NCI-H1930 (cell line): ENCODE results near the gene FAM168A.
"Not testable (repeated sequence)": the region's sequence is repeated elsewhere in the genome, so short reads cannot be mapped to it uniquely, and the experiment has no call there.

Experiments
- DNase-seq, 2 experiments: peaks; one replicate each; lab custom pipeline; 2025; lab: John Stamatoyannopoulos, UW

Gene FAM168A

DNA sequence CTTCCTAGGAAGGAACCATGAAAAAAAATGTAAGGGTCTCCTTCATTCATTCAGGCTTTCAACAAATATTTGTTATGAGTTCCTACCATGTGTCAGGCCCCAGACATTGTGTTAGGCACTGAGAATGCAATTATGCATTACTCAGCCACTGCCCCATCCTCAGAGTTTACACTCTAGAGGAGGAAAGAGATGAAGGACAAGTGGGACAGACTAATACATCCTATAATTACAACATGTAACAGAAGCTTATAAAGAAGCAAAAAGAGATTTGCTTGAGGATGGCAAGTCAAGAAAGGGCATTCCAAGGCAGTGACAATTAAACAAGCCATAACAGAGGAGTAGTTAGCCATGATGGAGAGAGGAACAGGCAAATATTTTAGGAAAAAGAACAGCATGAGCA lies 78.6 kb downstream of the FAM168A start:
- DNase-seq, result no peak

DNA sequence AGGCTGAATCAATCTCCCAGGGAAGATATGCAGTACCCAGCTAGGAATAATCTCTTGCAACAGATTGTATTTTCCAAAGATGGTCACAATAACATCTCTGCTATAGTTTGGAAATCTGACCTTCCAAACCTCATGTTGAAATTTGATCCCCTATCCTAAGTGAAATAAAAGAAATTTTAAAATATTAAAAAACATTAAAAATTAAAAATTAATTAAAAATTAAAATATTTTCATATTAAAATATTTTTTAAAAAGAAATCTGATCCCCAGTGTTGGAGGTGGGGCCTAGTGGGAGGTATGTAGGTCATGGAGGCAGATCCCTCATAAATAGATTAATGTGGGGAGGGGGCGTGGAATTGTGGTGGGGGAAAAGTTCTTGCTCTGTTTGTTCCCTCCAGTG lies 79.7 kb downstream of the FAM168A start:
- no peak for DNase-seq

DNA sequence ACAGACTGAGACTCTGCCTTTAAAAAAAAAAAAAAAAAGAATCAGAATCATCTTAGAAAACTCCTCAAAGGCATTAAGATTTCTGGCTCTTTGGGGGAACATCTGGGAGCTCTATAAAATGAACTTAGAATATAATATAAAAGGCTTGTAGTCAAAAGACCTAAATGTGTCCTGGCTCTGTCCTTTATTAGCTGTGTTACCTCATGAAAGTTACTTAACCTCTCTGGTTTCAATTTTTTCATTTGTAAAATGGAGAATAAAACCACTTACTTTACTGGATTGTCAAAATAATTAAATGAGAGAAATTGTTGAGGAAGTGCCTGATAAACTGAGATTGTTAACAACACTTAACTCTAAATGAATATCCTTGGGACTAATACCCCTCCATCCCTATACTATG lies 81.8 kb downstream of the FAM168A start:
- no peak for DNase-seq

DNA sequence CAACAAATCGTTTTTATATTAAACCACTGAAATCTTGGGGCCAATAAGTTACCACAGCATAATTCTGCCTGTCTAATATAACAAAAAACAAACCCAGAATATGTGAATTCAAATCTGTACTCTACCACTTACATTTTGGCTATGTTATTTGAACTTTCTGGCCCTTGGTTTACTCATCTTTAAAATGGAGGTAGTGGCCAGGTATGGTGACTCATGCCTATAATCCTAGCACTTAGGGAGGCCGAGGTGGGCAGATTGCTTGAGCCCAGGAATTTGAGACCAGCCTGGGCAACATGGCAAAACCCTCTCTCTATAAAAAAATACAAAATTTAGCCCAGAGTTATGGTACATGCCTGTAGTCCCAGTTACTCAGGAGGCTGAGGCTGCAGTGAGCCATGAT lies 84.2 kb downstream of the FAM168A start:
- DNase-seq, result no peak

DNA sequence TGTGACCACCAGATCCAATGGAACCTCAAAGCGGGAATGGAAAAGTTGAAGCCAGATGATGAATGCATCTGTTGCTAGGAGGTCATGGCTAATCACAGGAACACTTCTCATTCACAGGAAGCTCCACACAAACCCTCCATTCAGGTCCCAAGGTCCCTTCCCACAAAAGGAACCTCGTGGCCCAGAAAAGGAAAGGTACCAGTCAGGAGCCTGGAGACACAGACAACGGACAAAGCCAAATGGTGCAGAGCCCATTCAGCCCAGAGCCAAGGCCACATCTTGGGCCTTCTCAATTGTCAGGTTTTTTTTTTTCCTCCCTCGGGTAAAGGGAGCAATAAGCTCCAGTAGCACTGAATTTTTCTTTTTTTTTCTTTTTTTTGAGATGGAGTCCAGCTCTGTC lies 87.0 kb downstream of the FAM168A start:
- no peak for DNase-seq

DNA sequence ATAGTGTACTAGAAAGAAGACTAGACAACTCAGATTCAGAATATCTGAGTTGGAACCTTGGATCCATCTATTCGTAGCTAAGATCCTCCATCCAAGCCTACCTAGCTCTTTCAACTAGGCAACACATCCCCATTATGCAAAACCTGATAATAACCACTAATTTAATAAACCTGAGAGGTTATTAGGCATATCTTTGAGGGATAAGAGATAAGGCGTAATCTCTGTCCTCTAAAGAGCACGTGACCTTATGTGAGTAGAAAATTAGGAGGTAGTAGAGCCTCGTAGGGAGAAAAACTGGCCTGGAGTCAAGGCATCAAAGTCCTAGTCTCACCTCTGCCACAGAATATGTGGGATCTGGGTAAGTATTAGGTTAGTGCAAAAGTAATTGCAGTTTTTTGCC lies 87.8 kb downstream of the FAM168A start:
- DNase-seq, result no peak

DNA sequence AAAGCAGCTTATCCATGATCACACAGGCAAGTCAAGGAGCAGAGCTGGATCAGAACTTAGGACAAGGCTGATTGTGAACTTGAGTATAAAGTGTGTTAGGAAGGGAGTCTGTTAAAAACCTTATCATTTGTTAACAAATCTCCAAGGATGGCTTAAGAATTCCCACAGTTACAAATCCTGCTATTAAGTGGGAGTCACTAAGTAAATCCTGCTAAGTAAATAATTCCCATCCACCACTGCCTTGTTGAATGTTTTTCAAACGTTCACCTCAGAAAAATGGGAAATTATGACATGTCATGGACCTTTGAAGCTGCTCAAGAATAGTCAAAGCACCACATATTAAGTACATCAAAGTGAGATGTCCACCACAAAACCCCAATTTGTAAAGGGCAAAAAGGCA lies 88.7 kb downstream of the FAM168A start:
- DNase-seq, result no peak

DNA sequence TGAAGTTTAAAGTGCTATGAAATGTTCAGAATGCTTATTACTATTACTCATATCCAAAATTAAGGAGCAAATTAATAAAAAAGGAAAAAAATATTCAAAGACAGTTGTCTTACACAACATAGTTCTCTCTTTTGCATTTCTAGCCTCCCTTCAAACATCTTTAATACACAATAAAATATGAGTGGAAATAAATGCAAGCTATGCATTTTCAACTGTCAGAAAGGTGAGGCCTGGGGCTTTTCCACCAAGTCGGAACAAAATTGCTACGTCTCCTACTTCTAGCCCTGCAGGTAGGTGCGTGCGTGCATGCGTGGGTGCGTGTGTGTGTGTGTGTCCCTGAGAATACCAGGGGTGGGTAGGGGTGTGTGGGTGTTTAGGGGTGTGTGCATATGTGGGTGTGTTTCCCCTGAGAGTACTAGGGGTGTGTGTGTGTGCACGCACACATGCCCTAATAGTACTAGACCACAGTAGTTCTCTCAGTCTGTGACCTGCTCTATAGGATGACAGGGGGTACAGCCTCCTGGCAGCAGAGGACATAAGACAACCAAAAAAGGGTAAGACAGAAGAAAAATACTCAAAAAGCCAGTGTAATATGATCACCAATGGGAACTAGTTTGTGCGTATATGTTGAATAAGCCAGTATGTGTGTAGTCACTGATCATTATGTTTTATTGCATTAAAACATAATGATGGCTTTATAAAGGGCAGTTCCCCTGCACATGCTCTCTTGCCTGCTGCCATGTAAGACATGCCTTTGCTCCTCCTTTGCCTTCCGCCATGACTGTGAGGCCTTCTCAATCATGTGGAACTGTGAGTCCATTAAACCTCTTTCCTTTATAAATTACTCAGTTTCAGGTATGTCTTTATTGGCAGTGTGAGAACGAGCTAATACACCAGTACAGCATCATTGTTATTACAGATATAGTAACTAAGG lies 89.4 kb downstream of the FAM168A start:
- no peak for DNase-seq

DNA sequence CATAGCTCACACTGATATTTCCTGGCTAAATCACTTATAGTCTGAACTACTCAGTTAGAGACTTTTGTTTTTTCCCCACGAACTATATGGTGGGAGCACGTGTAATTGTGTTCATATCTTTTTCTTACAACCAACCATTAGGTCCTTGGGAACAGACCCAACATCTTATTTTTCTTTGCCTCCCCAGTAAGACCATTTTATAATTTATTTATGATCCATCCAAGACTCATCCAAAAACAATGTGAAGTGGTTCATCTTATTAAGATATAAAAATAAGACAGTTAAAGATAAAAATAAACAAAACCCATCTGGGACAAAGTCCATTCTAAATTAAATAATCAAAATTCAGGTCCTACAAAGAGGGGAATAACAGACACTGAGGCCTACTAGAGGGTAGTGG lies 90.8 kb downstream of the FAM168A start:
- no peak for DNase-seq

DNA sequence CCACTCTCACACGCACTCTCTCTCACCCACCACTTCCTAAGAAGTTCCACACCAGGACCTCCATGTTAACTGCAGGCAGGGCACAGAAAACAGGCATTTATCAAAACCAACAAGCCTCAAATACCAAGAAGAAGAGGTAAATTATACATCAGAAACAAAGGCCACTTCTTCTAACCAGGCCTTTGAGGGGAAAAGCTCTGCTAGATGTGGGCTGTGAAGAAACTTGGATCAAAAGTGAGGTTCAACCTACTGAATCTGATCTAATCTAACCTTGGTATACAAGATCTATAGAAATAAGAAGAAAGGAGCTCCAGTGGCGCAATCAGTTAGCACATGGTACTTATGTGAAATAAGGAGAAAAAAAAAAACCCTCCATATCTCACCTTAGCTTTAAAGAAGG lies 91.9 kb downstream of the FAM168A start:
- no peak for DNase-seq

DNA sequence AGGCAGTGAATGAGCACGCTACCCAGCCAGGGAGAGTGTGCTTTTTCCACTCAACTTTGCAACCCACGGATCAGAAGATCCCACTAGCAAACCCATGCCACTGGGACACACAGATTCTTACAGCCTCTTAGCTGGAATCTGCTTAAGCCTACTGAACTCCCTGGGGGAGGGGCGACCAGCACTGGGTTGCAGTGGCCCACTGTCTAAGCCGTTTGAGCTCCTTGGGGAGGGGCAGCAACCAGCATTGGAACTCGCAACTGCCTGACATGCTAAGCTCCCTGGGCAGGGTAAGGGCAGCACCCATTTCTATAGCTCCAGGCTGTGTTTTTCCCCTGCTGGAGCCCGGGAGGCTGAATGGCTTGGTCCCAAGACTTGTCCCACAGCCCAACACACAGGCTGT lies 99.6 kb downstream of the FAM168A start:
- no peak for DNase-seq

DNA sequence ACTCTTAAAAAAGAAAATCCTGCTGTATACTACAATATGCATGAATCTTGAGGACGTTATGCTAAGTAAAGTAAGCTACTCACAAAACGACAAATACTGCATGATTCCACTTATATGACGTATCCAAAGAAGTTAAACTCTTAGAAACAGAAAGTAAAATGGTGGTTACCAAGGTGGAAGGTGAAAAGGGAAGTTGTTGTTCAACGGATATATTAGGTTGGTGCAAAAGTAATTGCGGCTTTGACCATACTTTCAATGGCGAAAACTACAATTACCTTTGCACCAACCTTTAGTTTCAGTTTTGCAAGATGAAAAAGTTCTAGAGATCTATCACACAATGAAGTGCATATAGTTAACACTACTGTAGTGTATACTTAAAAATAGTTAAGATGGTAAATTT lies 101.8 kb downstream of the FAM168A start:
- DNase-seq, result no peak

DNA sequence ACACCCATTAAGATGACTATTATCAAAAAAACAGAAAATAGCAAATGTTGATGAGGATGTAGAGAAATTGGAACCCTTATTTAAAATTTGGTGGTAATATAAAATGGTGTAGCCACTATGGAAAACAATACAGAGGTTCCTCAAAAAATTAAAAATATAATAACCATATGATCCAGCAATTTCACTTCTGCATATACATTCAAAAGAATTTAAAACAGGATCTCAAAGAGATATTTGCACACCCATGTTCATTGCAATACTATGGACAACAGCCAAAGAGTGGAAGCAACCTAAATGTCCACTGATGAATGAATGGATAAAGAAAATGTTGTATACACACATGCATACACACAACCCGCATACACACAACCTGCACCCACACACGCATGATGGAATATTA lies 102.2 kb downstream of the FAM168A start:
- DNase-seq, result no peak

DNA sequence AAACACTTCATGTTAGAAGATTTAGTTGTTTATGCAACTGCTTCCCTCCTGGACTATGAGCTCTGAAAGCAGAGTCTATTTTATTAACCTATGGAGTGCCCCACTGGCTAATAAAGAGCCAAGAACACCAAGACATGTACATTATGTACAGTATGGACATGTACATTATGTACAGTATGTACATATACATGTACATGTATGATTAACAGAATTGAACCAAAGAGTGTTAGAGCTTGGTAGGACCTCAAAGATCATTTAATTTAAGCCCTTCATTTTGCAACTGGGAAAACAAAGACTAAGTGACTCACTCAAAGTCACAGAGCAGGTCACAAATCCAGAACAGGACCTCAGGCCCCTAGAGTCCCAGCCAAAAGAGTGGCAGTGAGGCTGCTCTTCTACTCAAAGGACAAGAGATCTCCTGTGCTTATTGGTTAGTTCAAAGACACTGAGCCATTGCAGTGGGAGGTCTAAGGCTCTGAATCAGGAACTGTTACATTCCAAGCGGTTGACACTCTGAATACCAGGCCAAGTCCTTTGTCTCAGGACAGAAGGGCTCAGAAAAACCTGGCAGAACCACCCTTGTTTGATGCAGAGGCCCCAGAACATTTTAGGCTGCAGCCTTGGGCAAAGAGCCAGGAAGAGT lies 103.8 kb downstream of the FAM168A start:
- DNase-seq, result no peak

DNA sequence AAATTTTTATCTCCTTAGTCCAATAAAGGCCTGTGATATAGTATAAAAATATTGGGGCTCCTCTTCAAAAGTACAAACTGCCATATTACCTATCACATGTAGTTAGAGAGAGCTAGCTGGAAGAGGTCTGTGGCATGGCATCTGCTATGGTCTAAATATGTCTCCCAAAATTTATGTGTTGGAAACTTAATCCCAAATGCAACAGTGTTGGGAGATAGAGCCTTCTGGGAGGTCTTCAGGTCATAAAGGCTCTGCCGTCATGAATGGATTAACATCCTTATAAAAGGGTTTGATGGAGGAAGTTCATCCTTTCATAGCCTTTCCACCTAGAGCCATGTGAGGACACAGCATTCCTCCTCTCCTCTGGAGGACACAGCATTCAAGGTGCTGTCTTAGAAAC lies 116.3 kb downstream of the FAM168A start:
- DNase-seq, result no peak

DNA sequence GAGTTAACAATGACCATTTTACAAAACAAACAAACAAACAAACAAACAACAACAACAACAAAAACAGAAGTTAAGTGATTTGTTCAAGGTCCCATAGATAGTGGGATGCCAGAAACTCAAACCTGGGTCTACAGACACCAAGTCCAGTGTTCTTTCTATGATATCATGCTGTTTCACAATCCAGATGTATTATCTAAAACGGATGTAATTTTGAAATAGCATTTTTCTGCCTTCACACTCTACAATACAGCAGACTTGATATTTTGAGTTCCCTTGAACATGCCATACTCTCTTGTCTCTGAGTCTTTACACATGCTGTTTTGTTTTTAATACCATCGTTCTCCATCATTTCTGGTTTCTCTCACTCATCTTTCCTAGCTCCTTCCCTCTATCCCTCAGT lies 117.2 kb downstream of the FAM168A start:
- DNase-seq, result no peak

DNA sequence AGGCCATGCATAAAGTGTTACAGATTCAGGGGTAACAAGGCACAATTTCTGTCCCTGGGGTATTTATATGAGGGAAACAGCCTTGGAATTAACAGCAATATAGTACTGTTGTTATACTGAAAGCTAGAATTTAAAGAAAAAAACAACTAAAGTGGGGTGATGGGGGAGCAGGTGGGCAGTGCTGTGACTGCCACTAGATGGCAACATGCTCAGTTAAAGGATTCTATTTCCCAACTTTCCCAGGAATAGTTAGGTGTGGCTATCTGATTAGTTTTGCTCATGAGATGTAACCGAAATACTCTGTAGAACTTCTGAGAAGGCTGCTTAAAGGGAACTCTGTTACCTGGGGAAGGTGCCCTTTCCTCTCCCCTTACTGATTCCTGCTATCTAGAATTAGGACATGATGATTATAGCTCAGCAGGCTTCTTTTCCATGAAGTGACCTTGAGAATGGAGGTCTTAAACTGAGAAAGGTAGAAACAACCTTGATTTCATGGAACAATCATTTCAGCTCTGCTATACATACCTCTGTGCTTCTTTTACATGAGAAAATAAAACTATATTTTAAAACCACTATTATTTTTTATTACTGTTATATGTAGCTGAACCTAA lies 119.1 kb downstream of the FAM168A start:
- peak in 1 of 2 experiments; percentile 19 for DNase-seq

DNA sequence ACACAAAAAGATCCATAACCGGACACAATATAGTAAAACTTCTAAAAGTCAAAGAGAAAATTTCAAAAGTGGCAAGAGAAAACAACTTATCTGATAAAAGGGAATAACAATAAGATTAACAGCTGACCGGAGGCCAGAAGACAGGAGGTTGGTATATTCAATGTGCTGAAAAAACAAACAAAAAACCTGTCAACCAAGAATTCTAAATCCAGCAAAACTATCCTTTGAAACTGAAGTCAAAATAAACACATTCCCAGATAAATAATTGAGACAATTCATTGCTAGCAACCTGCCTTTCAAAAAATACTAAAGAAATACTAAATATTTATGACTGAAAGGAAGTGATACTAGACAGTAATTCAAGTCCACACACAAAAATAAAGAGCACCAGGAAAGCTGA lies 120.4 kb downstream of the FAM168A start:
- no peak for DNase-seq

DNA sequence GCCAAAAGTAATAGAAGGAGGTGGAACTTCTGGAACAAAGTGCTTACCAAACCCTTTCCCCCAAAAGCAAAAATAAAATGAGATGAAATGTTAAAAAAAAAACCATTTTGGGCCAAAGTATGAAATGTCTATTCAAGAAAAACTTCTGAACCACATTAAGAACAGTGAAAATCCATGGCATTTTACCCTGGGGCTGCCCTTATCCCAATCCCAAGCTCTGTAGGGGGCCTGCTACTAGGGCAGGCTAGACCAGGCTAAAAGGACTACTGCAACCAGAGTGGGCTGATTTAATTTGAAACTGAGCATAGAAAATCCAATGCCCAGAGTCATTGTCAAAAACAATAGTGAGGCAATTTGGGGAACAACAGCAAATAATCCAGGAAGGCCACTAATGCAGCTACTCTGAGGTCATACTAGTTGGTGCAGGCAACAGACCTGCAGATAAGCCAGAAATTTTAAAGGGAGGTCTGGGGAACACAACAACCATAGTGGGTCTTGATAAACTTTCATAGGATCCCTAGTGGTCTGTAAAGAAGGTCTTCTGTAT lies 122.3 kb downstream of the FAM168A start:
- DNase-seq, result no peak

DNA sequence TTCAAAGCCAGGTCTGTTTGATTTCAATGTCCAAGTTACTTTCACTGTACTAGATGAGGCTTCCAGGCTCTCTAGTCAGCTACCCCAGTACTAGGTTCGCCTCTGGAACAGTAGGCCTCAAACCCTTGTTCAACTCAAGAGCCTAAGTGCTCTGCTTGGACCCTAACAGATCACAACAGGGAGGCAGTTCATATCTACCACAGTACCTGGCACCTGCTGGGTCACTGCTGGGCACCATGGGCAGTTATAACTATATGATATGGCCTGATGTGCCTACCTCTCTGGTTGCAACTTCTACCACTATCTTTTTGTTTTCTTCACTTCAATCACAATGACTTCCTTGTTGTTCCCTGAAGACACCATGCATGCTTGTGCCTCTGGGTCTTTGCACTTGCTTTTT lies 124.7 kb downstream of the FAM168A start:
- DNase-seq, result no peak

DNA sequence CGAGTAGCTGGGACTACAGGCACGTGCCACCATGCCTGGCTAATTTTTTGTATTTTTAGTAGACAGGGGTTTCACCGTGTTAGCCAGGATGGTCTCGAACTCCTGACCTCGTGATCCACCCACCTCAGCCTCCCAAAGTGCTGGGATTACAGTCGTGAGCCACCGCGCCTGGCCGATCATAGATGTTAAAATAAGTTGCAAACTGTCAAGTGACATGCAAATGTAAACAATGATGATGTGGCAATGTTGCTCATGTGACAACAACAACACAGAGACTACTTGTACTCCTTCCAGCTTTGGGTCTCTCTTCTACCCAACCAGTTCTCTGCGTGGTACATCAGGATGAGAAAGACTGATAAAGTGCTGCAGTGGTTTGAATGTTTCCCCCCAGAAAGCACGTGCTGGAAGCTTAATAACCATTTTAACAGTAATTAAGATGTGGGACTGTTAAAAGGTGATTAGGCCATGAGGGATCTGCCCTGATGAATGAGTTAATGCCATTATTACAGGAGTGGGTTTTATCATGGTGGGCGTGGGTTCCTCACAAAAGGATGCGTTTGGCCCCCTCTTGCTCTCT lies 127.8 kb downstream of the FAM168A start:
- DNase-seq, result not testable (repeated sequence)

DNA sequence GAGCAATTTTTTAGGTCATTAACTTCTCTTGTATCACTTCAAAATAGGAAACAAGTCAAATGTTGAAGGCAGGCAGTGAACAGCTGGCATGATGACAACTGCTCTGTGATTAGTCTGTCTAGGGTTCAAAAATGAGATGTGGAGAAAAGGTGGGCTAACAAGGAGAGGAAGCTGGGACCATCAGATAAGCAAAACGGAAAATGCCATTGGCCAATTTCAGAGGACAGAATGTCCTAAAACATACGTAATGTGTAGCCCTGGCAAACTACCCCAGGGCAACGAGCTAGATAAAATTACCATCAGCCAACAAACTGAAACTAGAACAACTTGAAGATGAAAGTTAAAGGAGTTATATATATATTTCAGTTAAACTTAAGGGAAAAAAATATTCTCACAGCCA lies 128.5 kb downstream of the FAM168A start:
- DNase-seq, result no peak
